ENCODE measurements around the gene ELF1.

Gene ELF1

GRCh38 chr13:41008349-41008980, 10.7 kb downstream of the ELF1 start:
- peak; percentile 80 for FAIRE-seq
- TF ChIP-seq PAX5 (IDR thresholded peaks at IDR 0.05; ENCODE audit: insufficient read depth, low read length, severe bottlenecking) (no peak), TAF1 (IDR thresholded peaks at IDR 0.05; ENCODE audit: low read depth, low read length) (no peak), POLR2A (IDR thresholded peaks at IDR 0.05; ENCODE audit: low read depth, low read length) (no peak), POU2F2 (IDR thresholded peaks at IDR 0.05; ENCODE audit: low read depth, low read length) (no peak), POLR2AphosphoS5 (IDR thresholded peaks at IDR 0.05; ENCODE audit: low read depth, low read length) (no peak), SPI1 (IDR thresholded peaks at IDR 0.05; ENCODE audit: low read depth, low read length) (no peak)
- DNase-seq (ENCODE audit: insufficient read length, low spot score), result no peak

DNA sequence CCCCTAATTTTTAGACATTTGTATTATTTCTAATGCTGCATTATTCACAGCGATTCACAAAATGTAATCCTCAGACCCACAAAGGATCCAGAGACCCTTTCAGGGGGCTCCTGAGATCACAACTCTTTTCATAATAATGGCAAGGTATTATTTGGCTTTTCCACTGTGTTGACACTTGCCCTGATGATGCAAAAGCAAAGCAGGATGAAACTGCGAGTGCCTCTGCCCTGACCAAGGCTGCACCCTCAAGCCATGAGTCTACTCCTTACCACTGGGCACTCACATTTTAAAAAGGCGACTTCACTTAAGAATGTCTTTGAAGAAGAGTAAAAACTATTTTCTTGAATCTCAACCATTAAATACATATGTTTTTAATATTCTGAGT, 11.4 kb downstream of the ELF1 start:
- DNase-seq (ENCODE audit: insufficient read length, low spot score), result no peak
- peak; percentile 79 for FAIRE-seq
- TF ChIP-seq POLR2A (IDR thresholded peaks at IDR 0.05; ENCODE audit: low read depth, low read length), result no peak
- no peak for TF ChIP-seq PAX5 (IDR thresholded peaks at IDR 0.05; ENCODE audit: insufficient read depth, low read length, severe bottlenecking)
- no peak for TF ChIP-seq SPI1 (IDR thresholded peaks at IDR 0.05; ENCODE audit: low read depth, low read length)
- no peak for TF ChIP-seq POLR2AphosphoS5 (IDR thresholded peaks at IDR 0.05; ENCODE audit: low read depth, low read length)

DNA sequence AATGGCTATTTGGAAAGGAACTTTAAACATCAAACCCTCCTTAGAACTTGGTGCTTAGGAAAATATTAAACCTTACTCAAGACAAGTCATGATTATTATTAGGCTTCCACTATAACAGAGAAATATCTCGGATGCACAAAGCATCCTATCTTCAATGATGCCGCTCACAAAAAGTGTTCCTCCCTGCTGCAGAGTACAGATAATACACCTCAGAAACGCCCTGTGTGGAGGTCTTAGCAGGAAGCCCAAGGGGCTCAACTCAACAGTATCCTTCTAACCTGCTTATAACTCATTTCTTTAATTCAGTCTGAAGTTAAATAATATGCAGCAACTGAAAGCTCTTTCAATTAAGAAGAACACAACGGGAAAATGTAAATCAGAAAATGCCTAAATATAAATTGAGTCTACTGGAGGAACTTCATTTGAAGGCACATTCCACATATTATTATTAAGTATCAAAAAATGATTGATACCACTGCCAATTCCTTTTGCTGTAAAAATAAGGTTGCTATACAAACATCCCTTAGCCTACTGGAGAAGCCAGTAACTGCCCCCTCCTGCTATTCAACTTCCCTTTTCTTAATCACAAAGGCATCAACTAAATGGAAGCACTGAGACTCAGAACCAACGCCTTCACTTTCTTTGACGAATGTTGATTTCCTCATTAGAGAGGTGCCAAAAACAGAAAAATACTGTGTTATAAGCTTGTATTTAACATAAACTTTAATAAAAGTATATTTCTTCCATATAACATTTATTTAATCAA, 12.0 kb downstream of the ELF1 start:
- DNase-seq (ENCODE audit: insufficient read length, low spot score), result no peak
- TF ChIP-seq POLR2AphosphoS5 (IDR thresholded peaks at IDR 0.05; ENCODE audit: low read depth, low read length) (peak; percentile 26; the same call in 1 of the 2 replicates), SPI1 (IDR thresholded peaks at IDR 0.05; ENCODE audit: low read depth, low read length) (peak; percentile 45), TAF1 (IDR thresholded peaks at IDR 0.05; ENCODE audit: low read depth, low read length) (no peak), PAX5 (IDR thresholded peaks at IDR 0.05; ENCODE audit: insufficient read depth, low read length, severe bottlenecking) (no peak), POLR2A (IDR thresholded peaks at IDR 0.05; ENCODE audit: low read depth, low read length) (0 out of 2 replicates have a peak, but pooled peaks have one; percentile 33), POU2F2 (IDR thresholded peaks at IDR 0.05; ENCODE audit: low read depth, low read length) (no peak)
- peak; percentile 31 for FAIRE-seq

- FAIRE-seq, result peak; percentile 93
- TF ChIP-seq POU2F2 (IDR thresholded peaks at IDR 0.05; ENCODE audit: low read depth, low read length), result no peak
- no peak for TF ChIP-seq POLR2A (IDR thresholded peaks at IDR 0.05; ENCODE audit: low read depth, low read length)
- no peak for TF ChIP-seq TAF1 (IDR thresholded peaks at IDR 0.05; ENCODE audit: low read depth, low read length)
- TF ChIP-seq POLR2AphosphoS5 (IDR thresholded peaks at IDR 0.05; ENCODE audit: low read depth, low read length), result no peak
- no peak for TF ChIP-seq PAX5 (IDR thresholded peaks at IDR 0.05; ENCODE audit: insufficient read depth, low read length, severe bottlenecking)
- TF ChIP-seq SPI1 (IDR thresholded peaks at IDR 0.05; ENCODE audit: low read depth, low read length), result no peak
Measured at GRCh38 chr13:41006306-41006705, 12.8 kb downstream of the ELF1 start.

GRCh38 chr13:41005704-41006103, 13.4 kb downstream of the ELF1 start:
- peak; percentile 77 for FAIRE-seq
- TF ChIP-seq TAF1 (IDR thresholded peaks at IDR 0.05; ENCODE audit: low read depth, low read length) (no peak), POLR2A (IDR thresholded peaks at IDR 0.05; ENCODE audit: low read depth, low read length) (no peak), PAX5 (IDR thresholded peaks at IDR 0.05; ENCODE audit: insufficient read depth, low read length, severe bottlenecking) (no peak), POLR2AphosphoS5 (IDR thresholded peaks at IDR 0.05; ENCODE audit: low read depth, low read length) (no peak)
- no peak for DNase-seq (ENCODE audit: insufficient read length, low spot score)

More at GRCh38 chr13:41006306-41006705, 12.8 kb downstream of the ELF1 start:
- no peak for DNase-seq (ENCODE audit: insufficient read length, low spot score)

- FAIRE-seq, result peak; percentile 99
- no peak for DNase-seq (ENCODE audit: insufficient read length, low spot score)
- TF ChIP-seq POU2F2 (IDR thresholded peaks at IDR 0.05; ENCODE audit: low read depth, low read length) (no peak), PAX5 (IDR thresholded peaks at IDR 0.05; ENCODE audit: insufficient read depth, low read length, severe bottlenecking) (no peak), POLR2A (IDR thresholded peaks at IDR 0.05; ENCODE audit: low read depth, low read length) (peak; percentile 61; the same call in 1 of the 2 replicates), TAF1 (IDR thresholded peaks at IDR 0.05; ENCODE audit: low read depth, low read length) (no peak), POLR2AphosphoS5 (IDR thresholded peaks at IDR 0.05; ENCODE audit: low read depth, low read length) (peak; percentile 35; the same call in 1 of the 2 replicates), SPI1 (IDR thresholded peaks at IDR 0.05; ENCODE audit: low read depth, low read length) (peak; percentile 87)
Measured at GRCh38 chr13:41004875-41005693, 14.0 kb downstream of the ELF1 start.

DNA sequence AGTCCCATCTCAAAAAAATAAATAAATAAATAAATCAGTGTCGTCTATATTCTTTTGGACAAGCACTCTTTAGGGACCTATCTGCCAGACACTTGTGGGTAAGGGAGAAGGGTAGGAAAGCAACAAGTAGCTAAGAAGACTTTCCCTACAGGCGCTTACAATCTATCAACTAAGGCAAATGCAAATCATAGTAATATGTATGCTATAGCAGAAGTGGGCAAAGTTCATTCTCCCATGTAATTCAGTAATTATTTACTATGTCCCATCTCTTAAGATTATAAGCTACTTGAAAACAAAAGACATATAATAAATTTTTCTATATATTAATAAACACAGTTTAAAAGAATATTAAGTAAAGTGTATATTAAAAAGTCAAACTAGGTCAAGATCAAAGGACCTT, 16.5 kb downstream of the ELF1 start:
- DNase-seq (ENCODE audit: insufficient read length, low spot score), result no peak
- FAIRE-seq, result no peak
- no peak for TF ChIP-seq PAX5 (IDR thresholded peaks at IDR 0.05; ENCODE audit: insufficient read depth, low read length, severe bottlenecking)

GRCh38 chr13:41001695-41002094, 17.4 kb downstream of the ELF1 start:
- FAIRE-seq (peak; percentile 75), DNase-seq (ENCODE audit: insufficient read length, low spot score) (no peak)
- TF ChIP-seq POLR2A (IDR thresholded peaks at IDR 0.05; ENCODE audit: low read depth, low read length), result no peak
- TF ChIP-seq PAX5 (IDR thresholded peaks at IDR 0.05; ENCODE audit: insufficient read depth, low read length, severe bottlenecking), result no peak
- TF ChIP-seq TAF1 (IDR thresholded peaks at IDR 0.05; ENCODE audit: low read depth, low read length), result no peak
- TF ChIP-seq POU2F2 (IDR thresholded peaks at IDR 0.05; ENCODE audit: low read depth, low read length), result no peak

DNA sequence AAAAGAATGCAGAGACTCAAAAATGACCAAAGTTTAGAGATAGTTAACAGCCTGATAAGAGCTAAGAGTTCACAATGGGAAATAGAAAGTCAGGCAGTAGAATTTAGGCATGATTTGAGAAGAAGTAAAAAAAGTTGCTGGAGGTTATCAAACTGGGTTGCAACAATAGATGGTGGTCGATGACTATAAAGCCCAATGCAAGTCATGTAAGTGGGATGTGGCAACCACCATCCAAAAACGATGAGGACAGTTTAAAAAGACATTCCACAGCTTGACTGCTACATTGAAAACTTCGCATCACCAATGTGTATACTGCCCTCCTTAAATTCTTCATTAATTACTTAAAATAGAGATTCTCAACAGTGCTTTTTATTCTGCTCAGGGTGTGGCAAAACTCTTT, 19.7 kb downstream of the ELF1 start:
- TF ChIP-seq PAX5 (IDR thresholded peaks at IDR 0.05; ENCODE audit: insufficient read depth, low read length, severe bottlenecking), result no peak
- no peak for TF ChIP-seq POU2F2 (IDR thresholded peaks at IDR 0.05; ENCODE audit: low read depth, low read length)
- TF ChIP-seq POLR2A (IDR thresholded peaks at IDR 0.05; ENCODE audit: low read depth, low read length), result 0 out of 2 replicates have a peak, but pooled peaks have one; percentile 50
- no peak for TF ChIP-seq TAF1 (IDR thresholded peaks at IDR 0.05; ENCODE audit: low read depth, low read length)
- no peak for TF ChIP-seq SPI1 (IDR thresholded peaks at IDR 0.05; ENCODE audit: low read depth, low read length)
- peak; percentile 33 for FAIRE-seq
- DNase-seq (ENCODE audit: insufficient read length, low spot score), result no peak
